ENCODE measurements around the gene ME3. TPM values are rescaled to one million over a fixed set of nuclear protein-coding genes. Genes with fewer than 3 reads are reported as not detected.

Gene ME3
- total and polyA plus RNA-seq, 2 experiments from 2014 or later, result 3.5 to 17.2 TPM

DNA sequence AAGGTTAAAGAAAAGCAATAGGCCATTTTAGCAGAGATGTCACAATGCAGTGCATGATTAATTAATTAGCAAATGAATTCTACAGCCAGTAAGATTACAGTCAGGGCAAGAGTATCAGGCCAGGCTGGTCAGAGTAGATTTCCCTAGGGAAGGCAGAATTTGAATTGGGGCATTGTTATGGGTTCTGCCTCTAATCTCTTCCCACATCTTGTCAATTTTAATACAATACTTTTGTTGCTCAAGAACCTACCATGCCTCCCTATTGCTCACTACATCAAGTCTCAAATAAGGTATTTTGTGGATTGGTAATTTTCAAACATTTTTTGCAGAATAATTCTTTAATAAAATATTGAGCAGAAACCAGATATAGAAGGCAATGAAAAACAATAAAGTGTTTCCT is 194.1 kb downstream of the ME3 start:
- Histone ChIP-seq H3K36me3 (no peaks in the 10 kb centered on the region), H3K9me3 (ENCODE audit: low read depth) (no peaks in the 10 kb centered on the region), H3K4me1 (ENCODE audit: low read depth) (peaks cover 10% of the 10 kb centered on the region), H3K27me3 (no peaks in the 10 kb centered on the region), H3K27ac (no peak overlapping the region), H3K4me3 (no peak overlapping the region)
- TF ChIP-seq CTCF (IDR thresholded peaks at IDR 0.05; ENCODE audit: low read depth, low read length), result no peak
- DNase-seq (ENCODE audit: low read depth in 1 of 2, low spot score in 1 of 2), result no peak

- no peak for TF ChIP-seq CTCF (IDR thresholded peaks at IDR 0.05; ENCODE audit: low read depth, low read length)
Measured at GRCh38 chr11:86477495-86478155, 194.8 kb downstream of the ME3 start.

GRCh38 chr11:86476109-86476861 is 196.1 kb downstream of the ME3 start:
- TF ChIP-seq CTCF (IDR thresholded peaks at IDR 0.05; ENCODE audit: low read depth, low read length), result no peak
- no peaks in the 10 kb centered on the region for H3K36me3 ChIP-seq
- DNase-seq (ENCODE audit: low read depth in 1 of 2, low spot score in 1 of 2), result peak in 1 of 2 donors; percentile 54
- no peaks in the 10 kb centered on the region for H3K4me1 ChIP-seq (ENCODE audit: low read depth)
- no peak overlapping the region for H3K27ac ChIP-seq
- no peak overlapping the region for H3K4me3 ChIP-seq
- no peaks in the 10 kb centered on the region for H3K9me3 ChIP-seq (ENCODE audit: low read depth)
- no peaks in the 10 kb centered on the region for H3K27me3 ChIP-seq

More at GRCh38 chr11:86477495-86478155, 194.8 kb downstream of the ME3 start:
- DNase-seq (ENCODE audit: low read depth in 1 of 2, low spot score in 1 of 2), result peak in 1 of 2 donors; percentile 83
- Histone ChIP-seq H3K27me3 (no peaks in the 10 kb centered on the region), H3K36me3 (no peaks in the 10 kb centered on the region), H3K27ac (no peak overlapping the region), H3K4me3 (no peak overlapping the region), H3K9me3 (ENCODE audit: low read depth) (no peaks in the 10 kb centered on the region), H3K4me1 (ENCODE audit: low read depth) (peaks cover 3% of the 10 kb centered on the region)

DNA sequence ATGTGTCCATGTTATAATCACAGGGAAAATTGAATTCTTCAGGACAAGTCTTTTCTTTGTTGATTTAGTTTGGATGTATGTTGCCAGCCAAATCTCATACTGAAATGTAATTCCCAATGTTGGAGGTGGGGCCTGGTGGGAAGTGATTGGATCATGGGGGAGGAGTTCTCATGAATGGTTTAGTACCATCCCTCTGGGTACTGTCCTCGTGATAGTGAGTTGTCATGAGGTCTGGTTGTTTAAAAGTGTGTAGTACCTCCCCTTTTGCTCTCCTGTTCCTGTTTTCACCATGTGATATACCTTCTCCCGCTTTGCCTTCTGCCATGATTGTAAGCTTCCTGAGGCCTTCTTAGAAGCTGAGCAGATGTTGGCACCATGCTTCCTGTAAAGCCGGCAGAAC is 197.4 kb downstream of the ME3 start:
- no peak overlapping the region for H3K27ac ChIP-seq
- DNase-seq (ENCODE audit: low read depth in 1 of 2, low spot score in 1 of 2), result no peak
- no peaks in the 10 kb centered on the region for H3K9me3 ChIP-seq (ENCODE audit: low read depth)
- no peaks in the 10 kb centered on the region for H3K27me3 ChIP-seq
- no peaks in the 10 kb centered on the region for H3K4me1 ChIP-seq (ENCODE audit: low read depth)
- H3K36me3 ChIP-seq, result no peaks in the 10 kb centered on the region
- TF ChIP-seq CTCF (IDR thresholded peaks at IDR 0.05; ENCODE audit: low read depth, low read length), result no peak
- H3K4me3 ChIP-seq, result no peak overlapping the region

GRCh38 chr11:86473991-86474833 is 198.2 kb downstream of the ME3 start:
- H3K27me3 ChIP-seq, result no peaks in the 10 kb centered on the region
- H3K27ac ChIP-seq, result no peak overlapping the region
- no peak for DNase-seq (ENCODE audit: low read depth in 1 of 2, low spot score in 1 of 2)
- peaks cover 3% of the 10 kb centered on the region for H3K4me1 ChIP-seq (ENCODE audit: low read depth)
- no peak overlapping the region for H3K4me3 ChIP-seq
- no peak for TF ChIP-seq CTCF (IDR thresholded peaks at IDR 0.05; ENCODE audit: low read depth, low read length)
- no peaks in the 10 kb centered on the region for H3K9me3 ChIP-seq (ENCODE audit: low read depth)
- no peaks in the 10 kb centered on the region for H3K36me3 ChIP-seq

Data from cardiac muscle cell (in vitro differentiated cells and primary cell).